Measurements from ENCODE around the gene TARBP2. TPM values are rescaled to one million over a fixed set of nuclear protein-coding genes. Genes with fewer than 3 reads are reported as not detected.

The TARBP2 gene
- polyA plus RNA-seq, 1 of the 3 experiments (the other 2 are of a cell fraction) = 57.8 TPM

DNA sequence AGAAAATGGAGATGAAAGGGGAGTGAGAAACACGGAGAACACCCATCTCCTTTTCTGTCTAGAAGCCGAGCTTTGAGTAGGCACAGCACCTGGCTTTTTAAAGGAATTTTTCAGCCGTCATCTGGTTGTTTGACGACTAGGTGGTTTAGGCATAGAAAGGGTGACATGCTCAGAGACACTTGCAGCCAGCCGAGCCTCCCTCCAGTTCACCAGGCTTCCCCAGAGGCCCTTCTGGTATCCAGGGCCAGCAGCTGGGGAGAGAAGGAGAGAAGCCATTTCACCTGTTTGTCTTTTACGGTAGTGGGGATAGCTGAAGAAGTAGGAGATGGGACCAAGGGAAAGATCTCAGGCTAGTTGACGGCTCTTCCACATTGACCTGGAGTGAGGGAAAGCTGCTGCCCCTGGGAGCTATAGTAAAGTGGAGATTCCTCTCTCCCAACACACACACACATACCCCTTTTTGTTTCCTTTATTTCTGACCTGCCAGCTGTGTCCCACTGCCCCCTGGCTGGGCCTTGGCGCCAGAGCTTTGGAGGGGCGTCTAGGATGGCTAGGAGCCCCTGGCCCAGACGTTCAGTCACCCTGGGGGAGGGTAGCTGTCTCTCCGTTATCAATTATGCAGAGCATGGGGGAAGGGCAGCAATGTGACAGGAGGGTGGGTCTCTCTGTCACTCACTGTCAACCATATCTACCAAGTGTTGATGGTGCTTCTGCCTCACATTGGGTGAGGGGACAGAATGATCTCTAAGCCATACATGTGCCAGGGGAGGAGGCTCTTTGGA, 7.3 kb upstream of the TARBP2 start:
- CTCF ChIA-PET = interaction anchor here (0.7 to 1.9 kb wide), 7 partner anchors 12 to 171 kb away, joined by 3 to 10 read pairs (median 4); no protein-coding TSS in a partner anchor

More for the DNA sequence above, 7.3 kb upstream of the TARBP2 start:
- Histone ChIP-seq H3K79me2 (ENCODE audit: insufficient read depth) (peaks cover 62% of the 10 kb centered on the region), H3K9me2 (no peaks in the 10 kb centered on the region), H3K9me3 (no peaks in the 10 kb centered on the region), H2AFZ (ENCODE audit: low read depth) (no peak overlapping the region; the same call in 1 of the 2 replicates), H3K4me1 (ENCODE audit: control insufficient read depth in 1 of 2, insufficient read depth in 2 of 2, low read depth in 1 of 2, low read length in 1 of 2) (peaks cover 24 to 43% of the 10 kb centered on the region in 2 experiments), H3K4me3 (ENCODE audit: low read depth in 2 of 2, low read length in 1 of 2) (peak overlapping the region; percentile 47 to 57), H3F3A (replicated peaks; ENCODE audit: insufficient read depth) (peaks cover 30% of the 10 kb centered on the region), H3K36me3 (replicated peaks in 1 of 2; ENCODE audit: control insufficient read depth in 1 of 2, insufficient read depth in 2 of 2, low read length in 1 of 2) (peaks cover 3 to 5% of the 10 kb centered on the region in 2 experiments), H3K9ac (peak overlapping the region; percentile 63), H4K20me1 (ENCODE audit: insufficient read depth) (no peaks in the 10 kb centered on the region), H3K27ac (ENCODE audit: low read depth in 2 of 2, low read length in 1 of 2) (peak overlapping the region; percentile 63 to 94), H3K4me2 (peak overlapping the region; percentile 80), H3K27me3 (ENCODE audit: insufficient read depth) (no peaks in the 10 kb centered on the region)
- TF ChIP-seq REST (IDR thresholded peaks at IDR 0.05; ENCODE audit: low read depth, low read length) (no peak), EZH2phosphoT487 (IDR thresholded peaks at IDR 0.05; ENCODE audit: borderline replicate concordance, low read depth) (no peak), RXRA (IDR thresholded peaks at IDR 0.05; ENCODE audit: borderline replicate concordance, low read depth) (no peak), JUND (IDR thresholded peaks at IDR 0.05) (no peak), MEF2A (IDR thresholded peaks at IDR 0.05; ENCODE audit: borderline replicate concordance, low read depth) (no peak), FOSL2 (IDR thresholded peaks at IDR 0.05; ENCODE audit: borderline replicate concordance, low read depth) (no peak), ELF1 (IDR thresholded peaks at IDR 0.05) (no peak), GABPA (IDR thresholded peaks at IDR 0.05; ENCODE audit: low read depth) (no peak), TAF1 (IDR thresholded peaks at IDR 0.05; ENCODE audit: borderline replicate concordance, low read depth, low read length) (no peak), FOXM1 (IDR thresholded peaks at IDR 0.05; ENCODE audit: low read depth) (no peak), EP300 (IDR thresholded peaks at IDR 0.05; ENCODE audit: borderline replicate concordance in 1 of 2, low read depth in 1 of 2, low read length in 1 of 2) (no peak), GATA2 (CRISPR knock-in tag; IDR thresholded peaks at IDR 0.05) (no peak), SIN3A (IDR thresholded peaks at IDR 0.05; ENCODE audit: borderline replicate concordance, low read depth, low read length) (no peak), TEAD4 (IDR thresholded peaks at IDR 0.05; ENCODE audit: borderline replicate concordance, insufficient read depth) (no peak), SMC3 (IDR thresholded peaks at IDR 0.05; ENCODE audit: low read depth, low read length) (no peak)
- TF ChIP-seq, protein P1, sequence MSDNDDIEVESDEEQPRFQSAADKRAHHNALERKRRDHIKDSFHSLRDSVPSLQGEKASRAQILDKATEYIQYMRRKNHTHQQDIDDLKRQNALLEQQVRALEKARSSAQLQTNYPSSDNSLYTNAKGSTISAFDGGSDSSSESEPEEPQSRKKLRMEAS (IDR thresholded peaks at IDR 0.05; ENCODE audit: low read depth) = no peak
- TF ChIP-seq, protein P2, sequence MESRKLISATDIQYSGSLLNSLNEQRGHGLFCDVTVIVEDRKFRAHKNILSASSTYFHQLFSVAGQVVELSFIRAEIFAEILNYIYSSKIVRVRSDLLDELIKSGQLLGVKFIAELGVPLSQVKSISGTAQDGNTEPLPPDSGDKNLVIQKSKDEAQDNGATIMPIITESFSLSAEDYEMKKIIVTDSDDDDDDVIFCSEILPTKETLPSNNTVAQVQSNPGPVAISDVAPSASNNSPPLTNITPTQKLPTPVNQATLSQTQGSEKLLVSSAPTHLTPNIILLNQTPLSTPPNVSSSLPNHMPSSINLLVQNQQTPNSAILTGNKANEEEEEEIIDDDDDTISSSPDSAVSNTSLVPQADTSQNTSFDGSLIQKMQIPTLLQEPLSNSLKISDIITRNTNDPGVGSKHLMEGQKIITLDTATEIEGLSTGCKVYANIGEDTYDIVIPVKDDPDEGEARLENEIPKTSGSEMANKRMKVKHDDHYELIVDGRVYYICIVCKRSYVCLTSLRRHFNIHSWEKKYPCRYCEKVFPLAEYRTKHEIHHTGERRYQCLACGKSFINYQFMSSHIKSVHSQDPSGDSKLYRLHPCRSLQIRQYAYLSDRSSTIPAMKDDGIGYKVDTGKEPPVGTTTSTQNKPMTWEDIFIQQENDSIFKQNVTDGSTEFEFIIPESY (IDR thresholded peaks at IDR 0.05; ENCODE audit: borderline replicate concordance, low read depth) = no peak
- DNase-seq = no peak
- WGBS (ENCODE audit: low lambda C conversion rate) = 42% methylated on average over 11 of the region's 11 CpGs
- POLR2A ChIA-PET = interaction anchor here (0.9 to 4.5 kb wide), 5 partner anchors 11 to 194 kb away, joined by 3 to 28 read pairs (median 5); partner anchors contain the start of genes AAAS and MYG1

All from SK-N-SH (cell line).